IMR-90 (cell line): Measurements from ENCODE around the gene KCNE5. TPM values are rescaled to one million over a fixed set of nuclear protein-coding genes. Genes with fewer than 3 reads are reported as not detected.

Experiments
- ATAC-seq: fragments of 200-7000 bp; cut with Tn5 transposase; 2 replicates; pipeline ENCODE4 v1.9.1; 2020; ENCODE audit warnings: low read depth, mild to moderate bottlenecking, moderate library complexity
- BruUV-seq: library from RNA; stranded (reverse); fragments of 400-500 nt; replicated peaks from 2 replicates; lab custom pipeline; 2021; lab: Mats Ljungman, UMichigan
- CTCF ChIA-PET: fragments of 300-600 bp; formaldehyde crosslinking; extraction: SDS; loops from one replicate; lab custom pipeline; 2021; ENCODE audit warnings: antibody characterized with exemption; lab: Yijun Ruan, JAX
- POLR2A ChIA-PET: fragments of 300-600 bp; sonication (Branson Sonifier 250); formaldehyde crosslinking; loops from one replicate; lab custom pipeline; 2022; ENCODE audit warnings: antibody characterized with exemption; ENCODE audit not compliant: unreplicated experiment; lab: Charles Lee
- DNase-seq: peaks from one replicate; pipeline ENCODE4 v3.0.0; 2013
- H2AFZ ChIP-seq: replicated peaks from 2 replicates; pipeline ENCODE3; 2013; ENCODE audit warnings: low read length, mild to moderate bottlenecking; ENCODE audit not compliant: poor library complexity
- H2AK5ac ChIP-seq: 2 replicates; pipeline ENCODE4 v1.6.1; 2013; ENCODE audit warnings: low read depth, low read length, inconsistent platforms
- H2AK9ac ChIP-seq: replicated peaks from 2 replicates; pipeline ENCODE3; 2013; ENCODE audit warnings: mild to moderate bottlenecking, low read depth, low read length, moderate library complexity; ENCODE audit not compliant: poor library complexity
- H2BK120ac ChIP-seq: 2 replicates; pipeline ENCODE4 v1.6.1; 2013; ENCODE audit warnings: low read depth, low read length, inconsistent platforms
- H2BK15ac ChIP-seq: 3 replicates; pipeline ENCODE4 v1.6.1; 2013; ENCODE audit warnings: low read depth, low read length, inconsistent platforms
- H2BK20ac ChIP-seq: 2 replicates; pipeline ENCODE4 v1.6.1; 2013; ENCODE audit warnings: low read depth, mild to moderate bottlenecking, inconsistent platforms, low read length, moderate library complexity
- H2BK5ac ChIP-seq: 2 replicates; pipeline ENCODE4 v1.6.1; 2013; ENCODE audit warnings: mild to moderate bottlenecking, low read depth, low read length, inconsistent platforms; ENCODE audit not compliant: poor library complexity, severe bottlenecking
- H3K14ac ChIP-seq: replicated peaks from 2 replicates; pipeline ENCODE4 v1.6.1; 2013; ENCODE audit warnings: low read depth, low read length, inconsistent platforms
- H3K18ac ChIP-seq: 2 replicates; pipeline ENCODE4 v1.6.1; 2013; ENCODE audit warnings: low read depth, low read length, control low read depth
- H3K23ac ChIP-seq: 2 replicates; pipeline ENCODE4 v1.6.1; 2013; ENCODE audit warnings: low read depth, low read length, inconsistent platforms
- H3K27ac ChIP-seq: 2 replicates; pipeline ENCODE4 v1.5.1; 2013; ENCODE audit warnings: mild to moderate bottlenecking, control low read depth, low read length; ENCODE audit not compliant: insufficient read depth
- H3K27me3 ChIP-seq: 2 replicates; pipeline ENCODE4 v1.6.1; 2013; ENCODE audit warnings: low read length; ENCODE audit not compliant: control insufficient read depth, insufficient read depth
- H3K36me3 ChIP-seq: 2 replicates; pipeline ENCODE4 v1.6.1; 2013; ENCODE audit warnings: low read length, mixed read lengths; ENCODE audit not compliant: control insufficient read depth, insufficient read depth
- H3K4ac ChIP-seq: 2 replicates; pipeline ENCODE4 v1.6.1; 2013; ENCODE audit warnings: low read depth, low read length, inconsistent platforms
- H3K4me1 ChIP-seq: 2 replicates; pipeline ENCODE4 v1.6.1; 2013; ENCODE audit warnings: low read length, mixed read lengths; ENCODE audit not compliant: control insufficient read depth, insufficient read depth
- H3K4me2 ChIP-seq: 2 replicates; pipeline ENCODE4 v1.6.1; 2013; ENCODE audit warnings: low read depth, mild to moderate bottlenecking, control low read depth, low read length, moderate library complexity
- H3K4me3 ChIP-seq: 2 replicates; pipeline ENCODE4 v1.5.1; 2013; ENCODE audit warnings: low read depth, mild to moderate bottlenecking, control low read depth, low read length, moderate library complexity; ENCODE audit not compliant: insufficient read depth
- H3K56ac ChIP-seq: 2 replicates; pipeline ENCODE4 v1.6.1; 2013; ENCODE audit warnings: low read length, inconsistent platforms; ENCODE audit not compliant: insufficient read depth; ENCODE audit errors: extremely low read depth
- H3K79me1 ChIP-seq, 2 experiments: 2 replicates each; pipeline ENCODE4 v1.6.1; 2013; ENCODE audit warnings: low read length in 2 of 2, inconsistent platforms in 1 of 2, low read depth in 1 of 2
- H3K9ac ChIP-seq: 2 replicates; pipeline ENCODE4 v1.6.1; 2013; ENCODE audit warnings: low read depth, low read length, control low read depth
- H3K9me1 ChIP-seq: 2 replicates; pipeline ENCODE4 v1.6.1; 2013; ENCODE audit warnings: low read length, inconsistent platforms; ENCODE audit not compliant: insufficient read depth
- H3K9me3 ChIP-seq: 2 replicates; pipeline ENCODE4 v1.6.1; 2013; ENCODE audit warnings: low read length; ENCODE audit not compliant: control insufficient read depth, insufficient read depth
- H4K20me1 ChIP-seq: 2 replicates; pipeline ENCODE4 v1.6.1; 2013; ENCODE audit warnings: low read length, inconsistent platforms; ENCODE audit not compliant: insufficient read depth
- H4K5ac ChIP-seq: 2 replicates; pipeline ENCODE4 v1.6.1; 2013; ENCODE audit warnings: mild to moderate bottlenecking, low read depth, low read length, control low read depth
- H4K8ac ChIP-seq, 2 experiments: 2 replicates each; pipeline ENCODE4 v1.6.1; 2013; ENCODE audit warnings: low read depth in 2 of 2, low read length in 2 of 2, control low read depth in 1 of 2, inconsistent platforms in 1 of 2
- H4K91ac ChIP-seq: 2 replicates; pipeline ENCODE4 v1.6.1; 2013; ENCODE audit warnings: low read depth, low read length, inconsistent platforms; ENCODE audit not compliant: insufficient read depth
- FOS ChIP-seq: fragments of 150-350 bp; IDR thresholded peaks from 2 replicates; pipeline ENCODE4 v1.6.1; 2016; ENCODE audit warnings: low read depth, low read length
- RAD21 ChIP-seq: IDR thresholded peaks from 2 replicates; pipeline ENCODE4 v1.6.1; 2012; ENCODE audit warnings: low read length, improper control_type of control experiment
- RCOR1 ChIP-seq: IDR thresholded peaks from 2 replicates; pipeline ENCODE4 v1.6.1; 2012; ENCODE audit warnings: mild to moderate bottlenecking, low read length, improper control_type of control experiment; ENCODE audit not compliant: insufficient replicate concordance
- WGBS, 2 experiments: methylation state at CpG; one replicate each; pipeline versions ENCODE4 v1.1.5 to v1.1.7; 2013; ENCODE audit warnings: missing lambda C conversion rate in 2 of 2; ENCODE audit not compliant: insufficient read length in 1 of 2; ENCODE audit errors: extremely low coverage in 2 of 2; 5-methylcytosine and 5-hydroxymethylcytosine counted together
- dilution Hi-C: fragments of 300-500 bp; cut with HindIII; formaldehyde crosslinking; loops from one replicate; pipeline ENCODE4 v1.14.3; 2018; ENCODE audit warnings: low sequenced_read_pairs; ENCODE audit not compliant: unreplicated experiment
- in situ Hi-C: fragments of 300-500 bp; cut with MboI; formaldehyde crosslinking; loops from 3 replicates; pipeline ENCODE4 v1.14.3; 2019; ENCODE audit warnings: low sequenced_read_pairs, inconsistent platforms, mixed read lengths
- intact Hi-C: fragments of 100-400 bp; cut with micrococcal nuclease; formaldehyde crosslinking; loops from 2 replicates; pipeline ENCODE4 v1.10.0; 2022
- polyA plus RNA-seq, 3 experiments: library from polyadenylated mRNA; depleted of rRNA; stranded (reverse); fragments of >200 nt; gene quantifications; 2 replicates each; pipeline ENCODE4 v1.2.3, GENCODE V29; 2012; ENCODE audit warnings: low replicate concordance in 1 of 3
- total RNA-seq: library from RNA; depleted of rRNA; stranded (reverse); fragments of >200 nt; gene quantifications from 2 replicates; pipeline ENCODE4 v1.2.3, GENCODE V29; 2012

The KCNE5 gene
- total and polyA plus RNA-seq, 2 of the 4 experiments (the other 2 are of a cell fraction): 0.15 to 0.18 TPM

GRCh38 chrX:109656774-109657173, 31.8 kb upstream of the KCNE5 start:
- BruUV-seq: no TSS peak
- Histone ChIP-seq H3K9me1 (no peaks in the 10 kb centered on the region; the same call in 1 of the 2 replicates), H3K4me1 (no peaks in the 10 kb centered on the region), H4K91ac (no peak overlapping the region), H4K5ac (no peak overlapping the region), H2BK5ac (no peak overlapping the region), H4K8ac (no peak overlapping the region), H3K14ac (no peak overlapping the region), H3K36me3 (peaks cover 8% of the 10 kb centered on the region), H3K56ac (no peak overlapping the region), H2BK15ac (no peak overlapping the region), H3K27me3 (no peaks in the 10 kb centered on the region), H3K4me2 (no peak overlapping the region), H2AK9ac (no peak overlapping the region), H2AFZ (no peak overlapping the region), H3K18ac (no peak overlapping the region), H3K9me3 (no peaks in the 10 kb centered on the region), H3K4me3 (no peak overlapping the region), H3K9ac (no peak overlapping the region), H3K4ac (no peak overlapping the region), H2AK5ac (no peak overlapping the region), H3K27ac (no peak overlapping the region), H4K20me1 (no peaks in the 10 kb centered on the region; the same call in 1 of the 2 replicates), H2BK120ac (no peak overlapping the region), H3K23ac (no peak overlapping the region), H3K79me1 (peaks cover 0 to 6% of the 10 kb centered on the region in 2 experiments; a peak in 2 of 4 replicates), H2BK20ac (no peak overlapping the region)
- ChIA-PET CTCF (interaction anchor here (0.6 kb wide), 1 partner anchor 245 kb away, joined by 6 read pairs; no protein-coding TSS in a partner anchor), POLR2A (no interaction called here)
- WGBS, 2 experiments: 70% methylated on average over 2 of the region's 4 CpGs; no CpG with 5 or more reads in 1 of the 2 experiments
- no peak for ATAC-seq
- DNase-seq: no peak
- in situ Hi-C loops (no loop called here), intact Hi-C loops (no loop called here), dilution Hi-C loops (no loop called here)
- no peak for TF ChIP-seq RCOR1
- no peak for TF ChIP-seq FOS
- no peak for TF ChIP-seq RAD21
